ENCODE data around the gene ZSCAN9.

ZSCAN9 gene

GRCh38 chr6:28224131-28225055, 682 bp upstream of the ZSCAN9 start:
- no peak for DNase-seq

- DNase-seq, result no peak
Measured at GRCh38 chr6:28226460-28226859, 1.4 kb downstream of the ZSCAN9 start.

GRCh38 chr6:28232785-28233184, 7.7 kb downstream of the ZSCAN9 start:
- DNase-seq, result no peak

- DNase-seq, result no peak
Measured at GRCh38 chr6:28235912-28236452, 10.9 kb downstream of the ZSCAN9 start.

- DNase-seq, result no peak
Measured at GRCh38 chr6:28239636-28240035, 14.6 kb downstream of the ZSCAN9 start.

GRCh38 chr6:28240471-28240870, 15.4 kb downstream of the ZSCAN9 start:
- no peak for DNase-seq

- no peak for DNase-seq
Measured at GRCh38 chr6:28243946-28244345, 18.9 kb downstream of the ZSCAN9 start.

- no peak for DNase-seq
Measured at GRCh38 chr6:28245206-28245941, 20.3 kb downstream of the ZSCAN9 start.

- no peak for DNase-seq
Measured at GRCh38 chr6:28248916-28249315, 23.8 kb downstream of the ZSCAN9 start.

- no peak for DNase-seq
Measured at GRCh38 chr6:28250747-28251146, 25.7 kb downstream of the ZSCAN9 start.

- DNase-seq, result no peak
Measured at GRCh38 chr6:28251661-28252008, 26.6 kb downstream of the ZSCAN9 start.

- DNase-seq, result peak; percentile 86
Measured at GRCh38 chr6:28252009-28252975, 27.2 kb downstream of the ZSCAN9 start, which contains the start of gene ZKSCAN4. Gene ZKSCAN4 (minus strand): TSS chr6:28252269. CDS start chr6:28251980, 289 bp downstream.

- no peak for DNase-seq
Measured at GRCh38 chr6:28254121-28254519, 29.0 kb downstream of the ZSCAN9 start.

- no peak for DNase-seq
Measured at GRCh38 chr6:28257042-28257441, 32.0 kb downstream of the ZSCAN9 start.

GRCh38 chr6:28258877-28259777, 34.1 kb downstream of the ZSCAN9 start, which contains the start of gene NKAPL:
Gene NKAPL (plus strand): TSS chr6:28259297. CDS start chr6:28259372, 75 bp downstream.
- DNase-seq, result peak; percentile 71

GRCh38 chr6:28263922-28264321, 38.8 kb downstream of the ZSCAN9 start:
- DNase-seq, result no peak

- no peak for DNase-seq
Measured at GRCh38 chr6:28264834-28265401, 39.8 kb downstream of the ZSCAN9 start.

- DNase-seq, result no peak
Measured at GRCh38 chr6:28266563-28266961, 41.5 kb downstream of the ZSCAN9 start.

GRCh38 chr6:28266962-28267694, 42.1 kb downstream of the ZSCAN9 start, which contains the start of gene ZSCAN26:
Gene ZSCAN26 (plus strand): TSS chr6:28267143. CDS start chr6:28271920, 4,777 bp downstream.
- peak; percentile 87 for DNase-seq

GRCh38 chr6:28267695-28268059, 42.6 kb downstream of the ZSCAN9 start:
- DNase-seq, result no peak

All from midbrain (tissue), 1 donor.